Progenitor cell of endocrine pancreas (in vitro differentiated cells): Measurements from ENCODE around the gene TJAP1. TPM values are rescaled to one million over a fixed set of nuclear protein-coding genes. Genes with fewer than 3 reads are reported as not detected.

ENCODE experiments used
- DNase-seq: peaks from one replicate; pipeline ENCODE4 v3.0.0; 2021; ENCODE audit warnings: low spot score; ENCODE audit not compliant: unreplicated experiment
- H3K27ac Mint-ChIP-seq: 2 replicates; pipeline ENCODE4 v1.8.0; 2021; ENCODE audit warnings: mild to moderate bottlenecking, moderate library complexity, mixed read lengths
- H3K27me3 Mint-ChIP-seq: 2 replicates; pipeline ENCODE4 v1.8.0; 2021; ENCODE audit warnings: mixed read lengths
- H3K36me3 Mint-ChIP-seq: 2 replicates; pipeline ENCODE4 v1.8.0; 2022; ENCODE audit warnings: mixed read lengths; ENCODE audit not compliant: insufficient read depth
- H3K4me1 Mint-ChIP-seq: 2 replicates; pipeline ENCODE4 v1.8.0; 2021; ENCODE audit warnings: low read depth, mixed read lengths
- H3K4me3 Mint-ChIP-seq: 2 replicates; pipeline ENCODE4 v1.8.0; 2021; ENCODE audit warnings: low read depth, mild to moderate bottlenecking, moderate library complexity, mixed read lengths
- H3K9me3 Mint-ChIP-seq: 2 replicates; pipeline ENCODE4 v1.8.0; 2021; ENCODE audit warnings: low read depth, mixed read lengths
- CTCF ChIP-seq: fragments of 200-600 bp; sonication (generic); IDR thresholded peaks from one replicate; pipeline ENCODE4 v1.5.0; 2021; ENCODE audit warnings: antibody characterized with exemption, mild to moderate bottlenecking; ENCODE audit not compliant: unreplicated experiment
- total RNA-seq: library from RNA; stranded (reverse); gene quantifications from 2 replicates; pipeline ENCODE4 v1.2.1, GENCODE V29; 2021

TJAP1 gene
- total RNA-seq, 1 donor from 2014 or later = 65.8 TPM

- no peak overlapping the region for H3K27ac Mint-ChIP-seq
- no peaks in the 10 kb centered on the region for H3K27me3 Mint-ChIP-seq
- peaks cover 1% of the 10 kb centered on the region for H3K36me3 Mint-ChIP-seq
- no peak for DNase-seq
- peaks cover 2% of the 10 kb centered on the region for H3K4me1 Mint-ChIP-seq
- TF ChIP-seq CTCF = no peak
- H3K9me3 Mint-ChIP-seq = no peaks in the 10 kb centered on the region
- no peak overlapping the region for H3K4me3 Mint-ChIP-seq
Observed at GRCh38 chr6:43437700-43438099, 39.7 kb upstream of the TJAP1 start.

- peaks cover 9% of the 10 kb centered on the region for H3K36me3 Mint-ChIP-seq
- H3K4me3 Mint-ChIP-seq = no peak overlapping the region
- DNase-seq = no peak
- TF ChIP-seq CTCF = no peak
- H3K27me3 Mint-ChIP-seq = no peaks in the 10 kb centered on the region
- H3K27ac Mint-ChIP-seq = no peak overlapping the region
- H3K4me1 Mint-ChIP-seq = no peaks in the 10 kb centered on the region
- H3K9me3 Mint-ChIP-seq = no peaks in the 10 kb centered on the region
Observed at GRCh38 chr6:43442935-43443334, 34.4 kb upstream of the TJAP1 start.

- H3K27me3 Mint-ChIP-seq = no peaks in the 10 kb centered on the region
- no peak for TF ChIP-seq CTCF
- H3K9me3 Mint-ChIP-seq = no peaks in the 10 kb centered on the region
- peaks cover 13% of the 10 kb centered on the region for H3K36me3 Mint-ChIP-seq
- DNase-seq = no peak
- H3K4me3 Mint-ChIP-seq = no peak overlapping the region
- H3K27ac Mint-ChIP-seq = no peak overlapping the region
- H3K4me1 Mint-ChIP-seq = no peaks in the 10 kb centered on the region
Observed at GRCh38 chr6:43444036-43444435, 33.3 kb upstream of the TJAP1 start.

GRCh38 chr6:43444582-43444981, 32.8 kb upstream of the TJAP1 start:
- no peaks in the 10 kb centered on the region for H3K27me3 Mint-ChIP-seq
- no peak overlapping the region for H3K27ac Mint-ChIP-seq
- no peak for TF ChIP-seq CTCF
- H3K9me3 Mint-ChIP-seq = no peaks in the 10 kb centered on the region
- no peak for DNase-seq
- no peaks in the 10 kb centered on the region for H3K4me1 Mint-ChIP-seq
- H3K36me3 Mint-ChIP-seq = peaks cover 13% of the 10 kb centered on the region
- no peak overlapping the region for H3K4me3 Mint-ChIP-seq

- TF ChIP-seq CTCF = no peak
- Mint-ChIP-seq H3K27me3 (no peaks in the 10 kb centered on the region), H3K4me1 (no peaks in the 10 kb centered on the region), H3K36me3 (peaks cover 13% of the 10 kb centered on the region), H3K27ac (no peak overlapping the region), H3K4me3 (no peak overlapping the region), H3K9me3 (no peaks in the 10 kb centered on the region)
- DNase-seq = no peak
Observed at GRCh38 chr6:43445576-43445975, 31.8 kb upstream of the TJAP1 start.

- Mint-ChIP-seq H3K27me3 (no peaks in the 10 kb centered on the region), H3K27ac (no peak overlapping the region), H3K4me1 (no peaks in the 10 kb centered on the region), H3K4me3 (no peak overlapping the region), H3K9me3 (no peaks in the 10 kb centered on the region), H3K36me3 (peaks cover 12% of the 10 kb centered on the region)
- DNase-seq = no peak
- TF ChIP-seq CTCF = no peak
Observed at GRCh38 chr6:43447604-43448003, 29.8 kb upstream of the TJAP1 start.
